Transverse colon (tissue), 4 donors: ENCODE measurements around the gene FMNL2. TPM values are rescaled to one million over a fixed set of nuclear protein-coding genes. Genes with fewer than 3 reads are reported as not detected.

Experiments used
- DNase-seq: peaks from one replicate; pipeline ENCODE4 v3.0.0-alpha.2; 2019
- H3K27ac ChIP-seq, 4 donors: fragments of 200-600 bp; sonication (generic); 2 replicates each; pipeline ENCODE4 v1.5.1; 2016 to 2018; ENCODE audit warnings: inconsistent platforms in 4 of 4
- H3K27me3 ChIP-seq: fragments of 200-600 bp; sonication (generic); 2 replicates; pipeline ENCODE4 v1.5.1; 2017; ENCODE audit warnings: inconsistent platforms
- H3K36me3 ChIP-seq, 4 donors: fragments of 200-600 bp; sonication (generic); 2 replicates each; pipeline ENCODE4 v1.5.1; 2017 to 2019; ENCODE audit warnings: inconsistent platforms in 4 of 4
- H3K4me1 ChIP-seq, 4 donors: fragments of 200-600 bp; sonication (generic); 2 replicates each; pipeline ENCODE4 v1.5.1; 2017 to 2020; ENCODE audit warnings: inconsistent platforms in 4 of 4
- H3K4me3 ChIP-seq, 4 donors: fragments of 200-600 bp; sonication (generic); 1 replicate in 1 of 4; 2 replicates in 3 of 4; pipeline versions ENCODE4 v1.5.1 to v1.6.1; 2017 to 2019; ENCODE audit warnings: inconsistent platforms in 4 of 4
- H3K9me3 ChIP-seq, 2 donors: fragments of 200-600 bp; sonication (generic); 2 replicates each; pipeline ENCODE4 v1.5.1; 2017 to 2019; ENCODE audit warnings: inconsistent platforms in 2 of 2
- CTCF ChIP-seq, 5 experiments: fragments of 200-600 bp in 3 of 5; fragments of 450-650 bp in 2 of 5; sonication (generic) in 3 of 5; IDR thresholded peaks; 1 replicate in 2 of 5; 2 replicates in 3 of 5; pipeline ENCODE4 v1.5.1; 2016 to 2017; ENCODE audit warnings: antibody characterized with exemption in 5 of 5, inconsistent platforms in 3 of 5, mild to moderate bottlenecking in 2 of 5, moderate library complexity in 1 of 5
- EP300 ChIP-seq: sonication (generic); formaldehyde crosslinking; IDR thresholded peaks from one replicate; pipeline ENCODE4 v1.6.1; 2017; ENCODE audit warnings: antibody characterized with exemption, low read depth
- POLR2A ChIP-seq: fragments of 450-650 bp; IDR thresholded peaks from one replicate; pipeline ENCODE4 v1.6.1; 2016; ENCODE audit warnings: antibody characterized with exemption, mild to moderate bottlenecking, moderate library complexity
- POLR2AphosphoS5 ChIP-seq, 3 donors: sonication (generic); formaldehyde crosslinking; IDR thresholded peaks; one replicate each; pipeline ENCODE4 v1.6.1; 2016; ENCODE audit warnings: antibody characterized with exemption in 3 of 3
- WGBS, 2 donors: methylation state at CpG; one replicate each; pipeline ENCODE4 v1.1.5; 2018; ENCODE audit warnings: low coverage in 1 of 2; 5-methylcytosine and 5-hydroxymethylcytosine counted together
- in situ Hi-C, 4 donors: fragments of 200-750 bp; cut with MboI; loops; one replicate each; pipeline versions ENCODE4 v1.15.0 to v1.15.1; 2017; ENCODE audit warnings: low sequenced_read_pairs in 3 of 4, low pct_ligation_motif_present in 1 of 4, low pct_unique_long_range_greater_than_20kb in 1 of 4
- intact Hi-C: fragments of 100-400 bp; cut with DNase I; formaldehyde crosslinking; loops from one replicate; pipeline ENCODE4 v1.15.1; 2023; ENCODE audit warnings: low total_unique reads
- total RNA-seq, 4 donors: library from RNA; depleted of rRNA; stranded (reverse); fragments of >200 nt; gene quantifications; one replicate each; pipeline ENCODE4 v1.1.0, GENCODE V29; 2016

FMNL2 gene
- total RNA-seq, 4 donors from 2014 or later: 9.2 to 31.4 (median 23.9) TPM

- Histone ChIP-seq H3K27ac (no peak overlapping the region), H3K4me1 (peaks cover 0 to 11% (median 3%) of the 10 kb centered on the region in 4 donors), H3K9me3 (no peaks in the 10 kb centered on the region), H3K4me3 (no peak overlapping the region), H3K27me3 (no peaks in the 10 kb centered on the region), H3K36me3 (no peaks in the 10 kb centered on the region)
- in situ Hi-C loops: no loop called here
- TF ChIP-seq POLR2AphosphoS5 (IDR thresholded peaks at IDR 0.05) (no peak), CTCF (IDR thresholded peaks at IDR 0.05) (no peak), POLR2A (no peak), EP300 (no peak)
- DNase-seq: no peak
- WGBS, 2 donors: 75 to 83% methylated on average over 4 to 11 of the region's 11 CpGs
- intact Hi-C loops: no loop called here
Observed at GRCh38 chr2:152581360-152581759, 246.4 kb downstream of the FMNL2 start.

GRCh38 chr2:152582081-152582480 is 247.1 kb downstream of the FMNL2 start:
- in situ Hi-C loops (no loop called here), intact Hi-C loops (no loop called here)
- no peak for DNase-seq
- Histone ChIP-seq H3K4me1 (peaks cover 0 to 11% (median 3%) of the 10 kb centered on the region in 4 donors), H3K27ac (no peak overlapping the region), H3K9me3 (no peaks in the 10 kb centered on the region), H3K36me3 (no peaks in the 10 kb centered on the region), H3K4me3 (no peak overlapping the region), H3K27me3 (no peaks in the 10 kb centered on the region)
- TF ChIP-seq POLR2A: no peak
- no peak for TF ChIP-seq POLR2AphosphoS5 (IDR thresholded peaks at IDR 0.05)
- no peak for TF ChIP-seq CTCF (IDR thresholded peaks at IDR 0.05)
- no peak for TF ChIP-seq EP300
- WGBS, 2 donors: 88% methylated on average over 1 to 2 of the region's 2 CpGs

- no peak overlapping the region for H3K4me3 ChIP-seq
- peaks cover 0 to 11% (median 3%) of the 10 kb centered on the region in 4 donors for H3K4me1 ChIP-seq
- H3K9me3 ChIP-seq: no peaks in the 10 kb centered on the region
- no peaks in the 10 kb centered on the region for H3K36me3 ChIP-seq
- TF ChIP-seq POLR2A: no peak
- TF ChIP-seq CTCF (IDR thresholded peaks at IDR 0.05): no peak
- TF ChIP-seq EP300: no peak
- TF ChIP-seq POLR2AphosphoS5 (IDR thresholded peaks at IDR 0.05): no peak
- 78 to 94% methylated on average over 6 of the region's 6 CpGs for WGBS, 2 donors
- intact Hi-C loops (no loop called here), in situ Hi-C loops (no loop called here)
- H3K27me3 ChIP-seq: no peaks in the 10 kb centered on the region
- DNase-seq: no peak
- no peak overlapping the region for H3K27ac ChIP-seq
Observed at GRCh38 chr2:152583512-152584229, 248.7 kb downstream of the FMNL2 start.

- H3K4me3 ChIP-seq: no peak overlapping the region
- H3K27ac ChIP-seq: no peak overlapping the region
- no peaks in the 10 kb centered on the region for H3K27me3 ChIP-seq
- no peaks in the 10 kb centered on the region for H3K9me3 ChIP-seq
- H3K4me1 ChIP-seq: peaks cover 0 to 11% (median 3%) of the 10 kb centered on the region in 4 donors
- 78 to 82% methylated on average over 2 to 3 of the region's 3 CpGs for WGBS, 2 donors
- intact Hi-C loops: no loop called here
- TF ChIP-seq POLR2AphosphoS5 (IDR thresholded peaks at IDR 0.05): no peak
- TF ChIP-seq EP300: no peak
- no peak for TF ChIP-seq POLR2A
- TF ChIP-seq CTCF (IDR thresholded peaks at IDR 0.05): no peak
- in situ Hi-C loops: no loop called here
- H3K36me3 ChIP-seq: no peaks in the 10 kb centered on the region
- no peak for DNase-seq
Observed at GRCh38 chr2:152584301-152584700, 249.3 kb downstream of the FMNL2 start.
